Stimulated activated CD4-positive, alpha-beta T cell treated with anti-CD3 and anti-CD28 coated beads, Interleukin-12 subunit alpha, Interleukin-12 subunit beta, amount 100 ng/mL, for 24 hours (primary cell): ENCODE measurements around the gene CYFIP2.

Experiments used
- DNase-seq, 2 experiments: peaks; one replicate each; pipeline ENCODE4 v3.0.0-alpha.2; 2020; ENCODE audit warnings: low read depth in 2 of 2

Gene CYFIP2

GRCh38 chr5:157356576-157356975, 90.7 kb downstream of the CYFIP2 start:
- DNase-seq = no peak

DNA sequence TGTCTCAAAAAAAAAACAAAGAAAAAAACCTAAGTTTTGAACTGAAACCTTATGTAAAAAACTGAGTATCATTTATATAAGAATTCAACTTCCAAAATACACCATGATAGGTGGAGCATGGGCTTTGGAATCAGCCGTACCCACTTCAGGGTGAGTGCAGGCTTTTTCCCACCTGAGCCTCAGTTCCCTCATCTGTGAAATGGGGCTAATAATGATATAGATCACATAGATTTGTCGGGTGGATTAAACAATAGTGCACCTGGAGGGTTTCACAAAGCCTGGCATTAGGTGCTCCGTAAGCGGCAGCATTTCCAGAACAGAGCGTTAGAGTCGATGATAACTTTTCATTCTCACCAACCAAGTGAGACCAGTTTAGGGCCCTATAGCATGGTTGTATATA, 91.9 kb downstream of the CYFIP2 start:
- no peak for DNase-seq

DNA sequence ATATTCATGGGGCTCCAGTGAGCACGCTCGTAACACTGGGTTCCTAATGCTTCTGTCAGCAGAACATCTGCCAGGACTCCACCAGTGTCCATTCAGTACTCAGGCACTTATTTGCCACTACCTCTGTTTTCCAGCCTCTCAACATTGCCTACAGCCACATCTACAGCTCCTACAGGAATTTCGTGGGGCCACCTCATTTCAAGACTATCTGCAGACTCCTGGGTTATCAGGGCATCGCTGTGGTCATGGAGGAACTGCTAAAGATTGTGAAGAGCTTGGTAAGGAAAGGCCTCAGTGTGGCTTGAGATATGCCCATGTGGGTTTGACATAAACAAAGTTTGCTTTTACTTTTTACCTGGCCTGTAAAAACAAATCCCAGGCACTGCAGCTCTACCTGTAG, 92.9 kb downstream of the CYFIP2 start:
- no peak for DNase-seq

DNA sequence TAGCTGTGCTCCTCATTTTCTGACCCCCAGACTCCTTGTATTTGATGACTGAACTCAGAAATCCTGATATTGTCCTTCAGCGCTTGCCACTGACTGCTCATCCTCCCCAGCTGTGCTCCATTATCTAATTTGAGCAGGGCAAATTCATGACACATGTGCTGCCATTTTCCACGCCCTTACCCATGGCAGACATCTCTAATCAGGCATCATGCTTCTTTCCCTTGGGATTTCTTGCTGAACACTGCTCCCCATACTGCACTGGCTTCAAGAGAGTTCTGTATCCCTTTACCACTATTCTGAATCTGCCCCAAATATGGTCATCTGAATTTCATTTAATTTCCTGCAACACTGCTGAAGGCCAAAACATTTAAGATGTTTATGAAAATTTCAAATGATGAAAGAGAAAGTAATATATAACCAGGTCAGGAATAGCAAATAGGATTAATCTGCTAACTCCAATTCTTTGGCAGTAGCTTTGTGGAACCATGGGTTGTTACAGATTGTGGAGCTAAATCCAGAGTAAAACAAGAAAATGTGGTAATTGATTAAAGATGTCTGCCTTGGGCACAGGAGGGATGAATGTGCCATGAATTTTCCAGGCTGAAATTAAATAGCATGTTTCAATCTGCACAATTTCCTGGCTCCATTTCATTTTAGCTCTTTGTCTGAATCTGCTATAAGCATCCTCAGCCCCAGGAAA, 93.6 kb downstream of the CYFIP2 start:
- no peak for DNase-seq

GRCh38 chr5:157362012-157362411, 96.1 kb downstream of the CYFIP2 start:
- DNase-seq = no peak

DNA sequence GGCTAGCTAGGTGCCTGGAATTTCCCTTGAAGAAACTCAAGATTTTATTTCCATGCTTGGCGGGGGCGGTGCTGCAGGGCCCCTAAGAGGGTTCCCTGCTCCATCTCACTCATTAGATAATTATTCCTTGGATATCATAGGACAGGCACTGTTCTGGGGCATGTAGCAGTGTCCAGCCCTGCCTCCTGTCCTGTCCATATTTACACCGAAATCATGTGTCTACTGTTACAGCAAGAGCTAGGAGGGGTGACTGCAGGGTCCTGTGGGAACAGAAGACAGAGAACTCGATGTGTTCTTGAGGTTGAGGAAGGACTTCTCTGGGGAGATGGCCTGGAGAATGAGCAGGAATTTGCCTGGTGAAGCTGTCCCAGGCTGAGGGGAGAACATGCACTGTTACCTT, 96.6 kb downstream of the CYFIP2 start:
- DNase-seq = no peak

- DNase-seq = no peak
These were observed 97.1 kb downstream of the CYFIP2 start for GRCh38 chr5:157362982-157363381.

DNA sequence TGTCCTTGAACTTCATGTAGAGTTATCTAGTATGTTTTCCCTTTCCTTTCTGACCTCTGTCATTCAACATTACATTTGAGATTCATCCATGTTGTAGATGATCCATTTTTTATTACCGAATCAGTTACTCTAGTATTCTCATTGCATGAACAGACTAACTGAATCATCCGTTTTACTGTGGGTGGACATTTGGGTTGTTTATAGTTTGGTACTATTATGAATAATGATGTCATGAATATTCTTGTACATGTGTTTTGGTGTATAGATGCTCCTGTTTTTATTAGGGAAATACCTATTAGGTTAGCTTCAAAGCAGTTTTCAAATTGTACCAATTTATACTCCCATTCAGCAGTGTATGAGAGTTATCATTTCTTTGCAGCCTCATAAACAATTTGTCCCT, 99.8 kb downstream of the CYFIP2 start:
- DNase-seq = no peak

DNA sequence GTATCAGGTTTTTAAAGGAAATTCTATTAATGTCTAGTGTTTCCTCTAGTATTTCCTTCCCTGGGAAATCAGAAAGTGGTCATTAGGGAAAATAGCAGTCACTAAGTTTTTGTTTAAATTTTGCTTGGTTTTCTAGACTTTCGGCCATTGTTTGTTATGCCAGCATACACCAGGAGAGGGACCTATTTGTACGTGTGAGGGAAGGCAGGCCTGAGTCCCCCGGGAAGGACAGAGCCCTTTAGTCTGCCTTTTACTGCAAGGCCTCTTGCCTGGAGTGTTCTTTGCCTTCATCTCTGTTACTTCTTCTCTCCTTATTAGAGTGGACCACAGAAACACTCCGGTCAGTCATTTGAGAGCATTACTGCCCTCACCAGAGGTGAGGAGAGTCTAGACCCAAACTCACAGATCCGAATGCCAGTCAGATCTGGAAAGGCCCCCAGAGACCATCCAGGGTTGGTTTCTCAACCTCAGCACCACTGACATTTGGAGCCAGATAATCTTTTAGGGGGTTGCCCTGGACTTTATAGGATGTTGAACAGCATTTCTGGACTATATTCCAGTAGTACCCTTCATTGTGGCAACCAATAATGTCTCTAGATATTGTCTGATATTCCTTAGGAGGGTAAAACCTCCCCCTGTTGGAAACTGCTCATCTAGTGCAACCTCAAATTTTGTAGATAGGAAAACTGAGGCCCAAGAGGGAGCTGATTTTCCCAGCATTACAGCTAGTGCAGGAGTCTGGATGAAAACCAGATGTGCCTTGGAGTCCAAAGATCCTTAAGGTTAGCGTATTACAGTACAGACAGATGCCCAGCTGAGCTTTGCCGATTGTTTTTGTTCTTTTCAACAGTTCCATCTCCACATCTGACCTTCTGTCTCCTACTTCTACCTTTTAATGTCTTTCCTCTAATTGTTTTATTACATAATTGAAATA, 101.1 kb downstream of the CYFIP2 start:
- no peak for DNase-seq

DNA sequence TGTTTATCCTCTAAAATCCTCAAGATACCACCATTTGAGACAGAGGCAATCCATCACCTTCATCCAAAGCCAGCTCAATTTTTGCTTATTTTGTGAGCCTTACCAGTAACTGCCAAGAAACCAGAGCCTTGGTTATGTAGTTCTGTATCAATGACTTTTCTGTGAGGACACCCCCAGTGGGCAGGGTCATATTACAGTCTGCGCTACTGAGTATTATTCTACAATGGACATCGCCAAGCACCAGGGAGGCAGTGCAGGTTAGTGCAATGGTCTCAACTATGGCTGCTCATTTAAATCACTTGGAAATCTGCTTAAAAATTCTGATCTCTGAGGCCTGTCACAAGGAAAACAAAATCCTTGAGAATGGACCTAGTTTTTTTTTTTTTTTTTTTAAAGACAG, 103.6 kb downstream of the CYFIP2 start:
- DNase-seq = no peak

DNA sequence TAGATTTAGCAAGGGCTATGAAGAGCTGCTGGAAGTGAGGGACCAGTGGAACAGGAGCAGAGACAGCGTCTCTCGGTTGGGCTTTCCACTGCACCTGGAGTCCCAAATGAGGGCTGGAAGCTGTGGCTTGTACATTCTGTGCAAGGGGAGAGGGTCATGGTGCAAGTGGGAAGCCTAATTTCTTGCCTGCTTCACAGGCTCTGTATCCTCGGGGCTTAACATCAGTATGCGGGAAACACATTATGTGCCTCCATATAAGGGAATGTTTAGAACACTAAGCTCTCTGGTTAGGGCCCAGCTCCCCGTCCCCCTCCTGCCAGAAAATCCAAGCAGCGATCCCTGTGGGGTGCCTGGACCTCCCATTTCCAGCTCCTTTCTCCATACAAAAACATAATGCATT, 105.0 kb downstream of the CYFIP2 start:
- no peak for DNase-seq

DNA sequence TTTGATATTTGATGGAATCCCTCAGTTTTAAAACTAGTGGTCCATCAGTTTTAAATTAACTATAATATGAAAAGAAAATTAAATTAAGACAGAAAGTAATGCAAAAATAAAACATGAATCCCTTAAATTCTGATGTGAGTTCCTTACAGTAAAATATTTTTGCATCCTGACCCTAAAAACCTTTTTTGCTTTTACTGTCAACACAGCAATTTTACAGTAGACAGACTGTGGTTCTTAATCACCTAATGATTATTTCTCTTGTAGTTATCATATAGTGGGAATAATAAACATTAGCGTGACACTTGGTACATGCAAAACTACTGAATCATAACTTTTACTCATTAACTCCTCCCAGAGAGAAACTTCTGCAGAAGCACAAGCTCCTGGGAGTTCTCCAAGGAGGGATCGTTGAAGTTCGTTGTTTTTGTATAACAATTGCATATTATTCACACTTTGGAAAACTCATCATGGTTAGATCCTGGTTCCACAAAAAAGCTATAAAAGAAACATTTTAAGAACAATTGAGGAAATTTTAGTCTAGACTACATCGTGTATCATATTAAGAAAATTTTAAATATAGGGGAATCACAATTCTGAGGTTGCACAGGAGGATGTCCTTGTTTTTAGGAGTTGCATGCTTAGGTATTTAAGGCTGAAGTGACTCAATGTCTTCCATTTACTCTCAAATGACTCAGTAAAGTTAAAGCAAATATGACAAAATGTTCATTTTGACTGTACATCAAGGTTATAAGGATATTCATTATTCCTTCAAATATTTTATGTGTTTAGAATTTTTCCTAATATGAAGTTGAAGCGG, 105.9 kb downstream of the CYFIP2 start:
- DNase-seq = no peak

- DNase-seq = no peak
These were observed 106.5 kb downstream of the CYFIP2 start for GRCh38 chr5:157372472-157372822.

DNA sequence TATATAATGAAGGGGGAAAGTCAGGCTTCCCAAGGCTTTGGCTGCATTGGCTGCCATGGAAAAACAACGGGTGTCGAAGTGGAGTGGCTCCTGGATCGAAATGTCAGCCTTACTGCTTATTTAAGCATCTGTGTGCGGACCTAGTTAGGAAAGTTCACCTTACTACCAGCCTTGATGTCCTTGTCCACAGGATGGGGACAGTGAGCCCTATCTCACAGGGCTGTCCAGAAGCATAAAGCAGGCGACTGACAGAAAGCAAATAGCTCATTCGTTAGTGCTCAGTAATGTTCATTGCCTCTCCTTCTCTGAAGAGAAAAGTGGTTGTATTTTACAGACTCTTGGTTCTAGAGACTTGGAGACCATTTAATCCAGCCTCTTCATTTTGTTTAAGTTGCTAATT, 112.6 kb downstream of the CYFIP2 start:
- DNase-seq = no peak

DNA sequence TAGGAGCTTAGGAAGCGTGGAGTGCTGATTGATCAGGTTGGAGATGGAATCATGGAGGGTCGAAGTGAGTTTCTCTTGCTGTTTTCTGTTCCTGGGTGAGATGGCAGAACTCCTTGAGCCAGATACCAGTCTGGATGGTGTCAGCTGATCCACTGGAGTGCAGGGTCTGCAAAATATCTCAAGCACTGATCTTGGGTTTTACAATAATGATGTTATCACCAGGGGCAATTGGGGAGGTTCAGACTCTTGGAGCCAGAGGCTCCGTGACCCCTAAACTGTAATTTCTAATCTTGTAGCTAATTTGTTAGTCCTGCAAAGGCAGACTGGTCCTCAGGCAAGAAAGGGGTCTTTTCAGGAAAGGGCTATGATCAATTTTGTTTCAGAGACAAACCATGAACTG, 114.1 kb downstream of the CYFIP2 start:
- DNase-seq = no peak

- no peak for DNase-seq
These were observed 115.8 kb downstream of the CYFIP2 start for GRCh38 chr5:157381746-157382145.

DNA sequence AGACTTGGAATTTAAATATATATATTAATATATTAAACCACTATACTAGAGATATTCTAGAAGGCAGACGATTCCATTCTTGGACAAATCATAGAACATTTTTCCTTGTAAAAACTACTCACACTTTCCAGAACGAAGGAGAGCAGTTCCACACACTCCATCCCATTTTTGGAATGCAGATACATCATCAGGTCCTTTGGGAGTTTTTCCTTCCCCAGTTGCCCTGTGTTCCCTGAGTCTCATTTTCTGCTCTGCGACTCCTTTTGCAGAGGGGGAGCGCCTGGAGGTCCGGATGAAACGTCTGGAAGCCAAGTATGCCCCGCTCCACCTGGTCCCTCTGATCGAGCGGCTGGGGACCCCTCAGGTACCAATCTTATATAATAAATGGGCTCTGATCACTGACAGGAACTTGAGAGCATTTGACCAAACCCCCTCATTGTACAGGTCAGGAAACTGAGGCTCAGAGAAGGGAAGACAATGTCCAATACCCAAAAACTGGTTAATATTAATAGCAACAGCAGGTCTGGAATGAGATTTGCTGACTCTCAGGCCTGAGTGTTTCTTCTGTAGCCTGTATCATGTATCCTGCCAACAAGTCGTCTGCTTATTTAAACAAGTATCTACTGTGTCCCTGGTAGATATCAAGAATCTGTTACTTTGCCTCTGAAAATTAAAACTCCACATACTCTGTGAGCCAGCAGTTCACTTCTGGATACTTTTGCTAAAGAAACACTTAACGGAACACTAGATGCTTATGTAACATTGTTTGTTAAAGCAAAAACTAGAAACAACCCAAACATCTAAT, 117.3 kb downstream of the CYFIP2 start:
- DNase-seq = no peak

- DNase-seq = no peak
These were observed 119.2 kb downstream of the CYFIP2 start for GRCh38 chr5:157384971-157385709.

DNA sequence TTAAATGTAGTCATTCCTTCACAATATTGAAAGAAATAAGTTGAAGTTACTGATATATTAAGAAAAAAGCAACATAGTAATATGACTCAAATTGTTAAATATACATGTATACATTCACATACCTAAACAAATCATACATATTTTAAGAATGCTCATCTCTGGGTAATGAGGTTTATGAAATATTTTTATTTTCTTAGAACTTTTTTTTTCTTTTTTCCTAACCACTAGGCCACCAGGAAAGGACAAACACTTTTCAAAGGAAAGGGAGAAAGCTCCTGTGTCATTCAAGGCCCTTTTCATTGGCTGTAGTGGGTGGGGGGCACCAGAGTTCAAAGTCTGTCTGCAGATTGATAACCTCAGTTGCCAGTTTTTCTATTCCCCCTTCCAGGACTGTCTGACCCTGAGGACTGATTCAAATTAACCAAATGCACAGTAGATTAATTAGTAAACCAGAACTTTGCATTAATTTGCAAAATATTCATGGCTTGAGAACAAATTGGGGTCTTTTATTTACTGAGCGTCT, 121.2 kb downstream of the CYFIP2 start:
- no peak for DNase-seq

- DNase-seq = no peak
These were observed 121.8 kb downstream of the CYFIP2 start for GRCh38 chr5:157387683-157388093.
